Common myeloid progenitor, CD34-positive (primary cell): Measurements from ENCODE around the gene ZNF629.

Experiments
- CTCF ChIA-PET: fragments of 350-600 bp; sonication (Branson Sonifier 250); formaldehyde crosslinking; loops from one replicate; lab custom pipeline; 2021; ENCODE audit warnings: antibody characterized with exemption; lab: Charles Lee
- POLR2A ChIA-PET: fragments of 350-600 bp; sonication (Branson Sonifier 250); formaldehyde crosslinking; loops from one replicate; lab custom pipeline; 2021; ENCODE audit warnings: antibody characterized with exemption; lab: Charles Lee
- DNase-seq, 3 donors: peaks; one replicate each; pipeline versions ENCODE4 v3.0.0 to v3.0.0-alpha.2; 2013
- H3K27ac ChIP-seq, 2 experiments: 1 replicate in 1 of 2; 2 replicates in 1 of 2; pipeline ENCODE4 v1.7.0; 2013; ENCODE audit warnings: inconsistent platforms in 2 of 2, low read length in 2 of 2, mild to moderate bottlenecking in 2 of 2, low read depth in 1 of 2, moderate library complexity in 1 of 2; ENCODE audit not compliant: severe bottlenecking in 2 of 2, insufficient read depth in 1 of 2, poor library complexity in 1 of 2
- H3K27me3 ChIP-seq, 5 experiments: replicated peaks in 2 of 5; 1 replicate in 3 of 5; 2 replicates in 2 of 5; pipeline versions ENCODE4 v1.6.1 to v1.7.0; 2013; ENCODE audit warnings: low read length in 4 of 5, mild to moderate bottlenecking in 2 of 5, moderate library complexity in 2 of 5, inconsistent platforms in 1 of 5; ENCODE audit not compliant: insufficient read depth in 5 of 5, control insufficient read depth in 4 of 5
- H3K36me3 ChIP-seq, 4 experiments: 1 replicate in 2 of 4; 2 replicates in 2 of 4; pipeline versions ENCODE4 v1.6.1 to v1.7.0; 2013; ENCODE audit warnings: low read length in 3 of 4, control low read depth in 1 of 4, mild to moderate bottlenecking in 1 of 4; ENCODE audit not compliant: control insufficient read depth in 4 of 4, insufficient read depth in 4 of 4
- H3K4me1 ChIP-seq, 4 experiments: 1 replicate in 3 of 4; 2 replicates in 1 of 4; pipeline versions ENCODE4 v1.6.1 to v1.7.1; 2013; ENCODE audit warnings: low read length in 3 of 4, mild to moderate bottlenecking in 3 of 4, control low read depth in 1 of 4, inconsistent platforms in 1 of 4, moderate library complexity in 1 of 4; ENCODE audit not compliant: control insufficient read depth in 4 of 4, insufficient read depth in 4 of 4; ENCODE audit errors: control extremely low read depth in 1 of 4
- H3K4me3 ChIP-seq, 7 experiments: 1 replicate in 4 of 7; 2 replicates in 3 of 7; pipeline versions ENCODE4 v1.5.1 to v1.7.0; 2013; ENCODE audit warnings: mild to moderate bottlenecking in 7 of 7, low read length in 6 of 7, moderate library complexity in 6 of 7, inconsistent platforms in 2 of 7, low read depth in 2 of 7, control low read depth in 1 of 7; ENCODE audit not compliant: insufficient read depth in 4 of 7, control insufficient read depth in 1 of 7; ENCODE audit errors: extremely low read depth in 1 of 7
- H3K9me3 ChIP-seq, 5 experiments: 1 replicate in 4 of 5; 2 replicates in 1 of 5; pipeline versions ENCODE4 v1.6.1 to v1.7.1; 2013; ENCODE audit warnings: low read length in 4 of 5, mild to moderate bottlenecking in 2 of 5, inconsistent platforms in 1 of 5, low read depth in 1 of 5, moderate library complexity in 1 of 5; ENCODE audit not compliant: control insufficient read depth in 4 of 5, insufficient read depth in 2 of 5; ENCODE audit errors: control extremely low read depth in 1 of 5
- WGBS: methylation state at CpG from one replicate; pipeline ENCODE4 v1.1.5; 2013; ENCODE audit not compliant: insufficient coverage; 5-methylcytosine and 5-hydroxymethylcytosine counted together

ZNF629 gene

GRCh38 chr16:30805370-30806169 is 18.6 kb upstream of the ZNF629 start:
- H3K9me3 ChIP-seq, result no peaks in the 10 kb centered on the region
- H3K4me3 ChIP-seq, result peak overlapping the region; percentile 72 to 96 (median 88)
- peak; percentile 60 to 75 (median 73) for DNase-seq
- H3K27ac ChIP-seq, result peak overlapping the region; percentile 50 to 79
- H3K4me1 ChIP-seq, result peaks cover 0 to 30% (median 19%) of the 10 kb centered on the region in 4 experiments
- POLR2A ChIA-PET, result interaction anchor here (1.0 to 2.0 kb wide), 5 partner anchors 9 to 69 kb away, joined by 3 to 15 read pairs (median 8); partner anchors contain the start of genes PHKG2 and ZNF629
- H3K27me3 ChIP-seq, result no peaks in the 10 kb centered on the region
- CTCF ChIA-PET, result interaction anchor here (0.7 to 4.6 kb wide), 10 partner anchors 10 to 96 kb away, joined by 3 to 27 read pairs (median 4); partner anchors contain the start of gene ZNF629
- WGBS, result 2% methylated on average over 48 of the region's 62 CpGs
- no peaks in the 10 kb centered on the region for H3K36me3 ChIP-seq

DNA sequence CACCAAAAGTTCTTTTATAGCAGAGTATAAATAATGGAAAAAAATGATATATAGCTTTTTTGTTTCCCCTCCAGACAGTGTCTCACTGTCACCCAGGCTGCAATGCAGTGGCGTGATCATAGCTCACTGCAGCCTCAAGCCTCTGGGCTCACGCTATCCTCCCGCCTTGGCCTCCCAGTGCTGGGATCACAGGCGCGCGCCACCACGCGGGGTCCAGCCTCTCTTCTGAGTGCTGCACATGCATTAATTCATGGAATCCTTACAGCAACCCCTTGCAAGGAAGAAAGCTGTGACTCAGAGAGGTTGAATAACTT is 18.0 kb upstream of the ZNF629 start:
- no peaks in the 10 kb centered on the region for H3K9me3 ChIP-seq
- DNase-seq, result peak in 2 of 3 donors; percentile 52 to 57
- ChIA-PET CTCF (interaction anchor here (0.6 to 4.6 kb wide), 9 partner anchors 10 to 131 kb away, joined by 3 to 27 read pairs (median 4); partner anchors contain the start of gene ZNF629), POLR2A (interaction anchor here (0.6 to 2.0 kb wide), 6 partner anchors 9 to 324 kb away, joined by 3 to 15 read pairs (median 7); partner anchors contain the start of genes PHKG2 and ZNF629)
- no peaks in the 10 kb centered on the region for H3K27me3 ChIP-seq
- H3K4me1 ChIP-seq, result peaks cover 0 to 30% (median 19%) of the 10 kb centered on the region in 4 experiments
- H3K27ac ChIP-seq, result peak overlapping the region in 1 of 2 experiments; percentile 79
- WGBS, result 87% methylated on average over 6 of the region's 8 CpGs
- H3K36me3 ChIP-seq, result no peaks in the 10 kb centered on the region
- H3K4me3 ChIP-seq, result peak overlapping the region; percentile 72 to 96 (median 88)

DNA sequence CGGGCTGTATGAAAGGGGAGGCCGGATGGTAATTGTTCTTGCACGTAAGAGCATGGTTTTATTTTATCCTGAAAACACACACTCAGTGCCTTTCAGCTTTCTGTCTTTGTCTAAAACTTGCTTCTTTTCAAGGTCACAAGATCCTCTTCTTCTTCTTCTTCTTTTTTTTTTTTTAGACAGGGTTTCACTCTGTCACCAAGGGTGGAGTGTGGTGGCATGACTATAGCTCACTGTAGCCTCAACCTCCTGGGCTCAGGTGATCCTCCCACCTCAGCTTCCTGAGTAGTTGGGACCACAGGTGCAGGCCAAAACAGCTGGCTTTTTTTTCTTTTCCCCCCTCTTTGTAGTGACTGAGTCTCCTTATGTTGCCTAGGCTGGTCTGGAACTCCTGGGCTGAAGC is 15.9 kb upstream of the ZNF629 start:
- 100% methylated on average over 3 of the region's 3 CpGs for WGBS
- POLR2A ChIA-PET, result no interaction called here
- CTCF ChIA-PET, result interaction anchor here (0.7 to 1.3 kb wide), 4 partner anchors 10 to 99 kb away, joined by 3 to 4 read pairs (median 3); no protein-coding TSS in a partner anchor
- no peaks in the 10 kb centered on the region for H3K27me3 ChIP-seq
- H3K4me1 ChIP-seq, result peaks cover 0 to 27% (median 16%) of the 10 kb centered on the region in 4 experiments
- H3K9me3 ChIP-seq, result no peaks in the 10 kb centered on the region
- no peak for DNase-seq
- no peaks in the 10 kb centered on the region for H3K36me3 ChIP-seq
- no peak overlapping the region for H3K27ac ChIP-seq
- no peak overlapping the region for H3K4me3 ChIP-seq

- Histone ChIP-seq H3K27ac (no peak overlapping the region), H3K9me3 (no peaks in the 10 kb centered on the region), H3K27me3 (no peaks in the 10 kb centered on the region), H3K36me3 (no peaks in the 10 kb centered on the region), H3K4me1 (peaks cover 0 to 3% (median 0%) of the 10 kb centered on the region in 4 experiments), H3K4me3 (no peak overlapping the region)
- ChIA-PET POLR2A (no interaction called here), CTCF (interaction anchor here (0.6 to 1.3 kb wide), 5 partner anchors 15 to 73 kb away, joined by 3 to 4 read pairs (median 3); no protein-coding TSS in a partner anchor)
- peak in 1 of 3 donors; percentile 27 for DNase-seq
- 75% methylated on average over 4 of the region's 8 CpGs for WGBS
Measured at GRCh38 chr16:30797670-30798309, 10.8 kb upstream of the ZNF629 start.

GRCh38 chr16:30794634-30795033 is 7.6 kb upstream of the ZNF629 start:
- no peak for DNase-seq
- Histone ChIP-seq H3K9me3 (no peaks in the 10 kb centered on the region), H3K4me1 (no peaks in the 10 kb centered on the region), H3K36me3 (no peaks in the 10 kb centered on the region), H3K4me3 (no peak overlapping the region), H3K27ac (no peak overlapping the region), H3K27me3 (no peaks in the 10 kb centered on the region)
- ChIA-PET CTCF (interaction anchor here (0.7 to 5.2 kb wide), 3 partner anchors 12 to 140 kb away, joined by 3 to 27 read pairs (median 3); no protein-coding TSS in a partner anchor), POLR2A (no interaction called here)
- 97% methylated on average over 3 of the region's 3 CpGs for WGBS

- Histone ChIP-seq H3K27me3 (no peaks in the 10 kb centered on the region), H3K4me1 (no peaks in the 10 kb centered on the region), H3K27ac (no peak overlapping the region), H3K4me3 (no peak overlapping the region), H3K9me3 (no peaks in the 10 kb centered on the region), H3K36me3 (no peaks in the 10 kb centered on the region)
- ChIA-PET POLR2A (no interaction called here), CTCF (interaction anchor here (0.7 to 5.2 kb wide), 7 partner anchors 10 to 141 kb away, joined by 3 to 27 read pairs (median 3); no protein-coding TSS in a partner anchor)
- no peak for DNase-seq
- WGBS, result 97% methylated on average over 4 of the region's 7 CpGs
Measured at GRCh38 chr16:30793508-30794069, 6.6 kb upstream of the ZNF629 start.
